Measurements from ENCODE around the gene PLEKHA7. TPM values are rescaled to one million over a fixed set of nuclear protein-coding genes. Genes with fewer than 3 reads are reported as not detected.

The PLEKHA7 gene
- total and polyA plus RNA-seq, 2 of the 8 experiments (the other 6 are each of a cell fraction or from before 2014, with no cell fraction given), result 11.4 to 25.6 TPM

GRCh38 chr11:17014833-17015626 lies 816 bp upstream of the PLEKHA7 start:
- Histone ChIP-seq H3K9ac (replicated peaks in 1 of 4; ENCODE audit: extremely low read depth in 1 of 4, low read depth in 3 of 4, low read length in 3 of 4) (peak overlapping the region; percentile 34 to 87 (median 60)), H3K56ac (replicated peaks; ENCODE audit: insufficient read length, low read depth, low read length) (no peak overlapping the region), H4K5ac (ENCODE audit: insufficient read length, low read depth, low read length) (no peak overlapping the region), H2BK12ac (ENCODE audit: low read depth, low read length) (peak overlapping the region; percentile 52; the same call in 1 of the 2 replicates), H4K8ac (ENCODE audit: extremely low read depth, insufficient read depth, low read length) (no peak overlapping the region), H3K23me2 (ENCODE audit: low read depth, low read length) (peaks cover 14% of the 10 kb centered on the region), H3K27me3 (replicated peaks in 1 of 4; ENCODE audit: control insufficient read depth in 3 of 4, extremely low read depth in 1 of 4, insufficient read depth in 3 of 4, low read length in 3 of 4) (peaks cover 0 to 3% (median 1%) of the 10 kb centered on the region in 4 experiments; a peak in 3 of 7 replicates), H2AFZ (ENCODE audit: low read length) (peak overlapping the region; percentile 87), H3K79me2 (ENCODE audit: control insufficient read depth in 1 of 2, insufficient read depth in 2 of 2, low read length in 2 of 2) (peaks cover 0 to 9% of the 10 kb centered on the region in 2 experiments; a peak in 2 of 4 replicates), H4K20me1 (replicated peaks in 1 of 2; ENCODE audit: control insufficient read depth in 1 of 2, insufficient read depth in 2 of 2, low read length in 2 of 2) (peaks cover 0 to 4% of the 10 kb centered on the region in 2 experiments), H3K23ac (ENCODE audit: insufficient read length) (no peak overlapping the region), H3K4me1 (replicated peaks in 1 of 4; ENCODE audit: control insufficient read depth in 3 of 4, insufficient read depth in 4 of 4, low read length in 3 of 4) (peaks cover 10 to 27% (median 14%) of the 10 kb centered on the region in 4 experiments; a peak in 6 of 7 replicates), H3K27ac (ENCODE audit: low read depth, low read length) (no peak overlapping the region), H3K79me1 (ENCODE audit: low read depth, low read length) (peaks cover 6% of the 10 kb centered on the region), H2BK5ac (ENCODE audit: low read depth, low read length) (peak overlapping the region; percentile 6; the same call in 1 of the 2 replicates), H2BK120ac (replicated peaks; ENCODE audit: low read depth, low read length) (no peak overlapping the region), H4K91ac (replicated peaks; ENCODE audit: insufficient read length, low read length) (no peak overlapping the region), H2BK20ac (ENCODE audit: low read length) (no peak overlapping the region), H3K4me2 (ENCODE audit: insufficient read depth in 1 of 2, low read depth in 2 of 2, low read length in 2 of 2) (peak overlapping the region; percentile 92 to 98), H2BK15ac (ENCODE audit: low read length) (peak overlapping the region; percentile 54; the same call in 1 of the 2 replicates), H3K9me3 (ENCODE audit: insufficient read depth in 2 of 2, low read depth in 1 of 2, low read length in 1 of 2) (no peaks in the 10 kb centered on the region), H2AK5ac (ENCODE audit: low read depth, low read length) (no peak overlapping the region), H3K36me3 (ENCODE audit: control insufficient read depth in 2 of 4, insufficient read depth in 4 of 4, low read length in 3 of 4) (no peaks in the 10 kb centered on the region), H3K4me3 (ENCODE audit: extremely low read depth in 1 of 4, insufficient read depth in 2 of 4, low read depth in 3 of 4, low read length in 4 of 4) (peak overlapping the region; percentile 74 to 92 (median 82)), H3K14ac (ENCODE audit: insufficient read length) (no peak overlapping the region), H3K4ac (replicated peaks; ENCODE audit: insufficient read length, low read depth, low read length) (no peak overlapping the region), H3K18ac (ENCODE audit: extremely low read depth, low read length) (peak overlapping the region; percentile 95)
- FAIRE-seq, result peak; percentile 36
- peak in 1 of 2 experiments; percentile 72 for DNase-seq (ENCODE audit: low read depth in 1 of 2, low spot score in 2 of 2)
- POLR2A ChIA-PET (ENCODE audit: partially characterized antibody), result interaction anchor here (0.8 to 2.3 kb wide), 11 partner anchors 9 to 128 kb away, joined by 3 to 16 read pairs (median 4); partner anchors contain the start of gene RPS13
- CTCF ChIA-PET (ENCODE audit: partially characterized antibody), result interaction anchor here (0.6 to 5.2 kb wide), 35 partner anchors 9 to 226 kb away, joined by 3 to 34 read pairs (median 5); no protein-coding TSS in a partner anchor
- WGBS, 2 experiments (ENCODE audit: extremely low coverage in 1 of 2, insufficient coverage in 1 of 2, insufficient read length in 1 of 2, insufficient replicate concordance in 2 of 2, low coverage in 1 of 2, low lambda C conversion rate in 2 of 2, missing lambda C conversion rate in 1 of 2), result 13% methylated on average over 25 of the region's 25 CpGs; no CpG with 5 or more reads in 1 of the 2 experiments
- TF ChIP-seq ATF3 (IDR thresholded peaks at IDR 0.05; ENCODE audit: insufficient read depth, low read depth, low read length) (0 out of 2 replicates have a peak, but pooled peaks have one; percentile 6), KDM1A (IDR thresholded peaks at IDR 0.05; ENCODE audit: borderline replicate concordance, low read length) (0 out of 2 replicates have a peak, but pooled peaks have one; percentile 3), RXRA (IDR thresholded peaks at IDR 0.05; ENCODE audit: insufficient read depth, low read depth, low read length) (no peak), BACH1 (IDR thresholded peaks at IDR 0.05; ENCODE audit: low read length) (no peak), GTF2F1 (IDR thresholded peaks at IDR 0.05; ENCODE audit: borderline replicate concordance, low read depth, low read length) (no peak), E2F6 (IDR thresholded peaks at IDR 0.05) (no peak), EP300 (IDR thresholded peaks at IDR 0.05; ENCODE audit: borderline replicate concordance in 1 of 2, low read depth in 2 of 2, low read length in 2 of 2) (no peak), SIN3A (conservative IDR thresholded peaks at IDR 0.05 in 1 of 2, IDR thresholded peaks at IDR 0.05 in 1 of 2; ENCODE audit: low read depth in 1 of 2, low read length in 2 of 2) (peak; percentile 28 to 52; a peak in 1 of 4 replicates), ASH2L (IDR thresholded peaks at IDR 0.05; ENCODE audit: low read length) (peak; percentile 63)
